ENCODE measurements around the gene C1orf21. TPM values are rescaled to one million over a fixed set of nuclear protein-coding genes. Genes with fewer than 3 reads are reported as not detected.

The C1orf21 gene
- total and polyA plus RNA-seq, 3 experiments from 2014 or later, result 6.8 to 23.4 (median 8.2) TPM

DNA sequence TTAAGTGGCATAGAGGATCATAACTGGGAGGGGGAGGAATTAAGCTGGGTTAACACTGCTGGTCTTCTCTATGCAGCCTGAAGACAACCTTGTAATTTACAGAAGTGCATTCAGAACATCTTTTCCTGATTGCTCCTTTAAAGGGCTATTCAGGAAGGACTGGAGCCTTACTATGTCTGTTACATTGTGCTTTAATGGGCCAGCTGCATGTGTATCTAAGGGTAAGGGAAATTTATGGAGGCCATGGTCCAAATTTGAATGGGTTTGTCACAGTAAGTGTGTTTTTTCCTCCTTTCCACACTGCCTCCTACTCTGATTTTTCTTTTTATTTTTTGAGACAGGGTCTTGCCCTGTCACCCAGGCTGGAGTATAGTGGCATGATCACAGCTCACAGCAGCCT, 19.6 kb downstream of the C1orf21 start:
- Mint-ChIP-seq H3K4me3 (no peak overlapping the region), H3K9me3 (no peaks in the 10 kb centered on the region), H3K36me3 (no peaks in the 10 kb centered on the region), H3K27ac (peak overlapping the region in 2 of 8 donors; percentile 1 to 9), H3K27me3 (peaks cover 2 to 3% of the 10 kb centered on the region in 2 donors), H3K4me1 (peaks cover 9 to 23% (median 11%) of the 10 kb centered on the region in 3 donors)
- no peaks in the 10 kb centered on the region for H3K36me3 ChIP-seq (ENCODE audit: insufficient read depth, low read length)
- no peak overlapping the region for H3K4me3 ChIP-seq (ENCODE audit: low read length)
- no peaks in the 10 kb centered on the region for H3K27me3 ChIP-seq (ENCODE audit: insufficient read depth, low read length, poor library complexity, severe bottlenecking)
- no peaks in the 10 kb centered on the region for H3K9me3 ChIP-seq (ENCODE audit: low read length)
- H3K27ac ChIP-seq (ENCODE audit: low read depth, low read length), result no peak overlapping the region
- DNase-seq, result no peak
- ChIA-PET CTCF (no interaction called here), POLR2A (no interaction called here)
- no peaks in the 10 kb centered on the region for H3K4me1 ChIP-seq (ENCODE audit: insufficient read depth, low read length)

DNA sequence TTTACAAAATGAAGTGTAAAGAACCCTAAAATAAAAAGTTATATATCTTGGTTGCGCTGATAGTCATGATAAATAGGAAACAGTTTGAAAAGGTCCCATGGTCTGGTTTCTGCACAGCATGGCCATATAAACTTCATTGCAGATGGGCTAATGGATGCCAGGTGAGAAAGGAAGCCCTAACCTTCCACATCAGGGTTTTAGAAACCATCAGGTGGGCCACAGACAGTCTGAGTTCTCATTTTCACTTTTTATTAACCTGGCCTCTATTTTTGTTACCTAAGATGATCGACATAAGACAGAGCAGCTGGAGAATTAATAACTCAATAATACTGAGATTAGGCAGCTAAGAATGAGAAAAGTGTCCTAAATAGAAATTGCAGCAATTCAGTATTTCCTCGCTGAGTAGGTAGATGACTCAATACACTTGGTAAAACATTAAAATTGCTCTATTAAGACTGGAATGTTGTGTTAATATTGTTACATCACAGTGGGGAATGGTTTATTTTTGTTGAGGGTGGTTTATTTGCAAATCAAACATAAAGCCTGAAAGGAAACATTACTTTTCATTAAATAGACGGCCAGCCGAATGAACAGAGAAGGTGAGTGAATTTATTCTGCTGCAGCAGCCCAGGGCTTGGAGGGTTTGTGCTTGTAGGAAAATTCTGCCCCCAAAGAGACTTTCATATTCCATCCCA, 21.1 kb downstream of the C1orf21 start:
- H3K36me3 Mint-ChIP-seq, result peaks cover 0 to 1% (median 0%) of the 10 kb centered on the region in 3 donors

DNA sequence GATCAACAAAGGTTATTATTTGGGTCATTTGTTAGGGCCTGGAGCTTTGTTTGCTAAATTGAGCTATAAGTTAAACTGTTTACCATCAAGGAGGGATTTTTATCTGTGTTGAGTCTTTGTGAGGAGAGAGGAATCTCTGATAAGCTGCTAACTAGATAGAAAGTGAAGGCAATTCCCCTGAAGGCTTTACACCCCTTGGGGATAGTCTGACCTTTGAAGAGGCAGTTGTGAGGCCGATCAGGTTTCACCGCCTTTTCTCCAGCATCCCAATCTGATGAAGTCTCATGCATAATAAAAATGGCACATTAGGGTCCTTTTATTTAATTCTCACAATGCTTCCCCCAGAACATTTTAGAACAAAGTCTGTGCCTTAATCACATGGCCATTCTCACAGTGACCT, 21.8 kb downstream of the C1orf21 start:
- Histone ChIP-seq H3K36me3 (ENCODE audit: insufficient read depth, low read length) (no peaks in the 10 kb centered on the region), H3K4me3 (ENCODE audit: low read length) (no peak overlapping the region), H3K4me1 (ENCODE audit: insufficient read depth, low read length) (no peaks in the 10 kb centered on the region), H3K9me3 (ENCODE audit: low read length) (no peaks in the 10 kb centered on the region), H3K27ac (ENCODE audit: low read depth, low read length) (no peak overlapping the region), H3K27me3 (ENCODE audit: insufficient read depth, low read length, poor library complexity, severe bottlenecking) (no peaks in the 10 kb centered on the region)
- H3K9me3 Mint-ChIP-seq, result no peaks in the 10 kb centered on the region
- POLR2A ChIA-PET, result no interaction called here
- peak overlapping the region in 1 of 8 donors; percentile 10 for H3K27ac Mint-ChIP-seq
- no peak overlapping the region for H3K4me3 Mint-ChIP-seq
- no peak for DNase-seq
- CTCF ChIA-PET, result no interaction called here
- peaks cover 5 to 20% (median 7%) of the 10 kb centered on the region in 3 donors for H3K4me1 Mint-ChIP-seq
- peaks cover 0 to 5% of the 10 kb centered on the region in 2 donors for H3K27me3 Mint-ChIP-seq
- H3K36me3 Mint-ChIP-seq, result peaks cover 0 to 4% (median 0%) of the 10 kb centered on the region in 3 donors

More for the DNA sequence above, 21.1 kb downstream of the C1orf21 start:
- no peaks in the 10 kb centered on the region for H3K27me3 ChIP-seq (ENCODE audit: insufficient read depth, low read length, poor library complexity, severe bottlenecking)
- no peaks in the 10 kb centered on the region for H3K36me3 ChIP-seq (ENCODE audit: insufficient read depth, low read length)
- ChIA-PET CTCF (no interaction called here), POLR2A (no interaction called here)
- Mint-ChIP-seq H3K9me3 (no peaks in the 10 kb centered on the region), H3K4me1 (peaks cover 9 to 20% (median 11%) of the 10 kb centered on the region in 3 donors), H3K4me3 (no peak overlapping the region), H3K27me3 (peaks cover 0 to 2% of the 10 kb centered on the region in 2 donors), H3K27ac (no peak overlapping the region)
- H3K27ac ChIP-seq (ENCODE audit: low read depth, low read length), result no peak overlapping the region
- H3K4me1 ChIP-seq (ENCODE audit: insufficient read depth, low read length), result no peaks in the 10 kb centered on the region
- no peak for DNase-seq
- H3K4me3 ChIP-seq (ENCODE audit: low read length), result no peak overlapping the region
- H3K9me3 ChIP-seq (ENCODE audit: low read length), result no peaks in the 10 kb centered on the region

- H3K4me3 ChIP-seq (ENCODE audit: low read length), result no peak overlapping the region
- no peak for DNase-seq
- ChIA-PET POLR2A (no interaction called here), CTCF (no interaction called here)
- no peaks in the 10 kb centered on the region for H3K9me3 ChIP-seq (ENCODE audit: low read length)
- peaks cover 5 to 20% (median 7%) of the 10 kb centered on the region in 3 donors for H3K4me1 Mint-ChIP-seq
- no peaks in the 10 kb centered on the region for H3K9me3 Mint-ChIP-seq
- H3K27me3 Mint-ChIP-seq, result peaks cover 0 to 9% of the 10 kb centered on the region in 2 donors
- H3K36me3 Mint-ChIP-seq, result peaks cover 0 to 4% (median 0%) of the 10 kb centered on the region in 3 donors
- no peaks in the 10 kb centered on the region for H3K27me3 ChIP-seq (ENCODE audit: insufficient read depth, low read length, poor library complexity, severe bottlenecking)
- no peaks in the 10 kb centered on the region for H3K4me1 ChIP-seq (ENCODE audit: insufficient read depth, low read length)
- H3K4me3 Mint-ChIP-seq, result no peak overlapping the region
- no peak overlapping the region for H3K27ac ChIP-seq (ENCODE audit: low read depth, low read length)
- H3K27ac Mint-ChIP-seq, result peak overlapping the region in 1 of 8 donors; percentile 10
- no peaks in the 10 kb centered on the region for H3K36me3 ChIP-seq (ENCODE audit: insufficient read depth, low read length)
Measured at GRCh38 chr1:184409011-184409410, 22.2 kb downstream of the C1orf21 start.

DNA sequence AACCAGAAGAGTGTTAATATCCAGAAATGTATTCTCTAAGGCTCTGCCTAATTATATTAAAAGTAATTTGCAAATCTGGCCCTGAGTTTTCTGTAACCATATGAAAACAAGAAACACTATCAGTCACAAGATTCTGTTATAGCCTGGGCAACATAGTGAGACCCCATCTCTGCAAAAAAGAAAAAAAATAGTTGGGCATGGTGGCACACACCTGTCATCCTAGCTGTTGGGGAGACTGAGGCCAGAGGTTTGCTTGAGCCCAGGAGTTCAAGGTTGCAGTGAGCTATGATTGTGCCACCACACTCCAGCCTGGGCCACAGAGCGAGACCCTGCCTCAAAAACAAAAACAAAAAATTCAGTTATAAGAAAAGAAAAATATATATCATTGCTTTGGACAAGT, 25.6 kb downstream of the C1orf21 start:
- Histone ChIP-seq H3K4me1 (ENCODE audit: insufficient read depth, low read length) (no peaks in the 10 kb centered on the region), H3K27ac (ENCODE audit: low read depth, low read length) (no peak overlapping the region), H3K27me3 (ENCODE audit: insufficient read depth, low read length, poor library complexity, severe bottlenecking) (no peaks in the 10 kb centered on the region), H3K9me3 (ENCODE audit: low read length) (no peaks in the 10 kb centered on the region), H3K36me3 (ENCODE audit: insufficient read depth, low read length) (no peaks in the 10 kb centered on the region), H3K4me3 (ENCODE audit: low read length) (no peak overlapping the region)
- no peaks in the 10 kb centered on the region for H3K9me3 Mint-ChIP-seq
- peaks cover 2 to 16% of the 10 kb centered on the region in 2 donors for H3K27me3 Mint-ChIP-seq
- peaks cover 0 to 4% (median 4%) of the 10 kb centered on the region in 3 donors for H3K36me3 Mint-ChIP-seq
- POLR2A ChIA-PET, result no interaction called here
- DNase-seq, result no peak
- no peak overlapping the region for H3K27ac Mint-ChIP-seq
- no peak overlapping the region for H3K4me3 Mint-ChIP-seq
- CTCF ChIA-PET, result no interaction called here
- peaks cover 2 to 18% (median 5%) of the 10 kb centered on the region in 3 donors for H3K4me1 Mint-ChIP-seq

DNA sequence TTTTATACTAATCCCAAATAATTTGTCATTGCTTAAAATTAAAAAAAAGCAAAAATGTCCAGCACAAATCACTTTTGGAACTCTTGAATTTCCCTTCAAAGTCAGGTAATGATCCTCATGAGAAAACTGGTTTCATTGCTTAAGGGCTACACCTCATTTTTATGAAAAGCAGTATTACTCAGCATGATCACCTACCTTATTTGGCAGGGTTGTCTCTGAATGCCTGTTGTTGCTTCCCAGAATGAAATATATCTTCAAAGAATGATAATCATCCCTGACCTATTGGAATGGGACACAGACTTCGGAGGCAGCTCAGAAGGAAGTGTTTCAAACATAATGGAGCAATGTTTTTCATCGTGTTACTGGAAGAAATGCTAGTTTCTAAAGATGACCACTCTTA, 29.7 kb downstream of the C1orf21 start:
- DNase-seq, result no peak
- no peak overlapping the region for H3K4me3 ChIP-seq (ENCODE audit: low read length)
- Mint-ChIP-seq H3K36me3 (peaks cover 2 to 4% (median 4%) of the 10 kb centered on the region in 3 donors), H3K4me3 (no peak overlapping the region), H3K27ac (no peak overlapping the region), H3K4me1 (peaks cover 0 to 17% (median 7%) of the 10 kb centered on the region in 3 donors), H3K9me3 (no peaks in the 10 kb centered on the region), H3K27me3 (peaks cover 2 to 21% of the 10 kb centered on the region in 2 donors)
- H3K27me3 ChIP-seq (ENCODE audit: insufficient read depth, low read length, poor library complexity, severe bottlenecking), result no peaks in the 10 kb centered on the region
- ChIA-PET POLR2A (no interaction called here), CTCF (no interaction called here)
- H3K36me3 ChIP-seq (ENCODE audit: insufficient read depth, low read length), result no peaks in the 10 kb centered on the region
- H3K27ac ChIP-seq (ENCODE audit: low read depth, low read length), result no peak overlapping the region
- H3K4me1 ChIP-seq (ENCODE audit: insufficient read depth, low read length), result no peaks in the 10 kb centered on the region
- no peaks in the 10 kb centered on the region for H3K9me3 ChIP-seq (ENCODE audit: low read length)

GRCh38 chr1:184416946-184417345, 30.1 kb downstream of the C1orf21 start:
- CTCF ChIA-PET, result no interaction called here
- POLR2A ChIA-PET, result no interaction called here
- no peak overlapping the region for H3K4me3 Mint-ChIP-seq
- no peaks in the 10 kb centered on the region for H3K9me3 Mint-ChIP-seq
- H3K27me3 Mint-ChIP-seq, result peaks cover 2 to 21% of the 10 kb centered on the region in 2 donors
- Histone ChIP-seq H3K27me3 (ENCODE audit: insufficient read depth, low read length, poor library complexity, severe bottlenecking) (no peaks in the 10 kb centered on the region), H3K4me1 (ENCODE audit: insufficient read depth, low read length) (no peaks in the 10 kb centered on the region), H3K27ac (ENCODE audit: low read depth, low read length) (no peak overlapping the region), H3K36me3 (ENCODE audit: insufficient read depth, low read length) (no peaks in the 10 kb centered on the region), H3K4me3 (ENCODE audit: low read length) (no peak overlapping the region), H3K9me3 (ENCODE audit: low read length) (no peaks in the 10 kb centered on the region)
- peaks cover 2 to 4% (median 4%) of the 10 kb centered on the region in 3 donors for H3K36me3 Mint-ChIP-seq
- no peak overlapping the region for H3K27ac Mint-ChIP-seq
- no peak for DNase-seq
- H3K4me1 Mint-ChIP-seq, result peaks cover 0 to 17% (median 7%) of the 10 kb centered on the region in 3 donors

- Mint-ChIP-seq H3K36me3 (peaks cover 2 to 4% (median 3%) of the 10 kb centered on the region in 3 donors), H3K27ac (no peak overlapping the region), H3K4me1 (peaks cover 0 to 17% (median 7%) of the 10 kb centered on the region in 3 donors), H3K27me3 (peaks cover 2 to 19% of the 10 kb centered on the region in 2 donors), H3K9me3 (no peaks in the 10 kb centered on the region), H3K4me3 (no peak overlapping the region)
- Histone ChIP-seq H3K27ac (ENCODE audit: low read depth, low read length) (no peak overlapping the region), H3K36me3 (ENCODE audit: insufficient read depth, low read length) (no peaks in the 10 kb centered on the region), H3K4me1 (ENCODE audit: insufficient read depth, low read length) (no peaks in the 10 kb centered on the region), H3K9me3 (ENCODE audit: low read length) (no peaks in the 10 kb centered on the region), H3K27me3 (ENCODE audit: insufficient read depth, low read length, poor library complexity, severe bottlenecking) (no peaks in the 10 kb centered on the region), H3K4me3 (ENCODE audit: low read length) (no peak overlapping the region)
- DNase-seq, result no peak
- ChIA-PET POLR2A (no interaction called here), CTCF (no interaction called here)
Measured at GRCh38 chr1:184417916-184418315, 31.1 kb downstream of the C1orf21 start.
